ENCODE data around the gene TMEM116. TPM values are rescaled to one million over a fixed set of nuclear protein-coding genes. Genes with fewer than 3 reads are reported as not detected.

TMEM116 gene
- total RNA-seq, 1 donor from 2014 or later = 9.9 TPM

DNA sequence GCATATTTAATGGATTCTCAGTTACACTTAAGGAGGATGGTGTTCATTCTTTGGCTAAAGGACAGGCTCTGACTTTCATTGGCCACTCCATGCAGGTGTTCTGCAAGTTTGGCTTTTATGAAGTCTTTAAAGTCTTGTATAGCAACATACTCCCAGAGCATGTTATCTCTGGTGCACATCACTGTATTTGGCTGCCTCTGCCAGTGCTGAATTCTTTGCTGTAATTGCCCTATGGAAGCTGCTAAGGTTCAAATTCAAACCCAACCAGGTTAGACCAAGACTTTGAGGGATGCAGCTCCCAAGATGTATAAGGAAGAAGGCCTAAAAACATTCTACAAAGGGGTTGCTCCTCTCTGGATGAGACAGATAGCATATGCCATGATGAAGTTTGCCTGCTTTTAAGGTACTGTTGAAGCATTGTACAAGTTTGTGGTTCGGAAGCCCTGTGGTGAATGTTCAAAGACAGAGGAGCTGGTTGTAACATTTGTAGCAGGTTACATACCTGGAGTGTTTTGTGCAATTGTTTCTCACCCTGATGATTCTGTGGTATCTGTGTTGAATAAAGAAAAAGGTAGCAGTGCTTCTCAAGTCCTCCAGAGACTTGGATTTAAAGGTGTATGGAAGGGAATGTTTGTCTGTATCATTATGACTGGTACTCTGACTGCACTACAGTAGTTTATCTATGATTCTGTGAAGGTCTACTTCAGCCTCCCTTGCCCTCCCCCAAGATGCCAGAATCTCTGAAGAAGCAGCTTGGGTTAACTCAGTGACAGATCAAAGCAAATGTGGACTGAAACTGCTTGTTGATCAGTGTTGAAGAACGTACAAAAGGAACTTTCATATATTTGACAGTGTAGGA, 19.4 kb downstream of the TMEM116 start:
- TF ChIP-seq, protein P1, sequence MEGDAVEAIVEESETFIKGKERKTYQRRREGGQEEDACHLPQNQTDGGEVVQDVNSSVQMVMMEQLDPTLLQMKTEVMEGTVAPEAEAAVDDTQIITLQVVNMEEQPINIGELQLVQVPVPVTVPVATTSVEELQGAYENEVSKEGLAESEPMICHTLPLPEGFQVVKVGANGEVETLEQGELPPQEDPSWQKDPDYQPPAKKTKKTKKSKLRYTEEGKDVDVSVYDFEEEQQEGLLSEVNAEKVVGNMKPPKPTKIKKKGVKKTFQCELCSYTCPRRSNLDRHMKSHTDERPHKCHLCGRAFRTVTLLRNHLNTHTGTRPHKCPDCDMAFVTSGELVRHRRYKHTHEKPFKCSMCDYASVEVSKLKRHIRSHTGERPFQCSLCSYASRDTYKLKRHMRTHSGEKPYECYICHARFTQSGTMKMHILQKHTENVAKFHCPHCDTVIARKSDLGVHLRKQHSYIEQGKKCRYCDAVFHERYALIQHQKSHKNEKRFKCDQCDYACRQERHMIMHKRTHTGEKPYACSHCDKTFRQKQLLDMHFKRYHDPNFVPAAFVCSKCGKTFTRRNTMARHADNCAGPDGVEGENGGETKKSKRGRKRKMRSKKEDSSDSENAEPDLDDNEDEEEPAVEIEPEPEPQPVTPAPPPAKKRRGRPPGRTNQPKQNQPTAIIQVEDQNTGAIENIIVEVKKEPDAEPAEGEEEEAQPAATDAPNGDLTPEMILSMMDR (IDR thresholded peaks at IDR 0.05) = no peak

DNA sequence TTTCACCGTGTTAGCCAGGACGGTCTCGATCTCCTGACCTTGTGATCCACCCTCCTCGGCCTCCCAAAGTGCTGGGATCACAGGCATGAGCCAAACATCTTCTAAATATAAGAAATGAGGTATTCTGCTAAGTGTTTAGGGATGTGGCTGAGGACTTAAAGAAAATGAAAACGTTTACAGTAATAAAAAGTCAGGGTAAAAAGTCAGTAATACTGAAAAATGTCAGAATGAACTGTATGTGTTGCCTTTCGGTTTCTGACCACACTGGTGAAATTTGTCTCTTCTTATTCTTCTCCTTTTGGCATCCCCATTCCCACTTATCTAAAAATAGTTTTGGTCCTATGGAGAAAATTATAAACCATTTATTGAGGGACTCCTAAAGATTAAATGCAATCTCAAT, 20.5 kb downstream of the TMEM116 start:
- no peak overlapping the region for H3K4me3 Mint-ChIP-seq (ENCODE audit: unreplicated experiment)
- no peaks in the 10 kb centered on the region for H3K4me1 Mint-ChIP-seq (ENCODE audit: unreplicated experiment)
- no peak overlapping the region for H3K27ac Mint-ChIP-seq (ENCODE audit: unreplicated experiment)
- H3K36me3 Mint-ChIP-seq (ENCODE audit: unreplicated experiment) = peaks cover 7% of the 10 kb centered on the region
- no peak for DNase-seq (ENCODE audit: extremely low spot score, unreplicated experiment)
- no peaks in the 10 kb centered on the region for H3K9me3 Mint-ChIP-seq (ENCODE audit: unreplicated experiment)
- no peaks in the 10 kb centered on the region for H3K27me3 Mint-ChIP-seq (ENCODE audit: unreplicated experiment)
- TF ChIP-seq, protein P1 (IDR thresholded peaks at IDR 0.05) = no peak

More for the DNA sequence above, 19.4 kb downstream of the TMEM116 start:
- DNase-seq (ENCODE audit: extremely low spot score, unreplicated experiment) = no peak
- Mint-ChIP-seq H3K4me3 (ENCODE audit: unreplicated experiment) (no peak overlapping the region), H3K4me1 (ENCODE audit: unreplicated experiment) (no peaks in the 10 kb centered on the region), H3K27ac (ENCODE audit: unreplicated experiment) (no peak overlapping the region), H3K9me3 (ENCODE audit: unreplicated experiment) (no peaks in the 10 kb centered on the region), H3K36me3 (ENCODE audit: unreplicated experiment) (peaks cover 7% of the 10 kb centered on the region), H3K27me3 (ENCODE audit: unreplicated experiment) (no peaks in the 10 kb centered on the region)

DNA sequence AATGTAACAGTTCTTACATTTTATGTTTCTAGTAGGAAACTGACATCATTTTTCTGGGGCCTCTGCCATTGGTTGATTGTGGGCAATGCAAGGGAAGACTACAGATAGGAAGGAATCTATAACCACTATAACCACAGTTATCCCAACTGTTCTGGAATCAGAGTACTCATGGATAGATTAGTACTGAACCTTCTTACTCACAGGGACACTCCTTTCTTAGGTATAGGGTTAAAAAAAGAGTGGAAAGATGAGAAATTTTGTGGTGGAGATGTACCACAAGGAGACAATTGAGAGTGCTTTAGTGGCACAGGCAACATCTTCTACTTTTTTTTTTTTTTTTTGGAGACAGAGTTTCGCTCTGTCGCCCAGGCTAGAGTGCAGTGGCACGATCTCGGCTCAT, 21.0 kb downstream of the TMEM116 start:
- Mint-ChIP-seq H3K27me3 (ENCODE audit: unreplicated experiment) (no peaks in the 10 kb centered on the region), H3K36me3 (ENCODE audit: unreplicated experiment) (peaks cover 7% of the 10 kb centered on the region), H3K9me3 (ENCODE audit: unreplicated experiment) (no peaks in the 10 kb centered on the region), H3K27ac (ENCODE audit: unreplicated experiment) (no peak overlapping the region), H3K4me3 (ENCODE audit: unreplicated experiment) (no peak overlapping the region), H3K4me1 (ENCODE audit: unreplicated experiment) (no peaks in the 10 kb centered on the region)
- TF ChIP-seq, protein P1 (IDR thresholded peaks at IDR 0.05) = no peak
- DNase-seq (ENCODE audit: extremely low spot score, unreplicated experiment) = no peak

DNA sequence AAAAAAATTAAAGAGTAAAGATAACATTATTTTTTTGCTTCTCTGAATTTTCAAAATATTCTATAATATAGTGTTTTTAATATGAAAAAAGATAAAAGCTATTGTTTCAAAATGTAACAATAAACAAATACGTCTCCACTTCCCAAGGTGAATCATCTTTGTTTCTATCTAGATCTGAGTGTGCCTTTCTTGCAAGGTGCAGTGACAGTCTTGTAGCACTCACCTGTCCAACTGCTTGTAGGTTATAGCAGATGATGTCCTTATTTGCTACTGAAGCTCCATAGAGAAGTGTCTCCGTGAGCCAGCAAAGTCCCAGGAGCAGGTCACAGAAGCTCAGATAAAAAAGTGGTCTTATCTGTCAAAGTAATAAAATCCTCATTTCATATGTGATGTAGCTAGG, 21.4 kb downstream of the TMEM116 start:
- Mint-ChIP-seq H3K4me3 (ENCODE audit: unreplicated experiment) (no peak overlapping the region), H3K4me1 (ENCODE audit: unreplicated experiment) (no peaks in the 10 kb centered on the region), H3K36me3 (ENCODE audit: unreplicated experiment) (peaks cover 7% of the 10 kb centered on the region), H3K27me3 (ENCODE audit: unreplicated experiment) (no peaks in the 10 kb centered on the region), H3K9me3 (ENCODE audit: unreplicated experiment) (no peaks in the 10 kb centered on the region), H3K27ac (ENCODE audit: unreplicated experiment) (no peak overlapping the region)
- no peak for DNase-seq (ENCODE audit: extremely low spot score, unreplicated experiment)
- TF ChIP-seq, protein P1 (IDR thresholded peaks at IDR 0.05) = no peak

DNA sequence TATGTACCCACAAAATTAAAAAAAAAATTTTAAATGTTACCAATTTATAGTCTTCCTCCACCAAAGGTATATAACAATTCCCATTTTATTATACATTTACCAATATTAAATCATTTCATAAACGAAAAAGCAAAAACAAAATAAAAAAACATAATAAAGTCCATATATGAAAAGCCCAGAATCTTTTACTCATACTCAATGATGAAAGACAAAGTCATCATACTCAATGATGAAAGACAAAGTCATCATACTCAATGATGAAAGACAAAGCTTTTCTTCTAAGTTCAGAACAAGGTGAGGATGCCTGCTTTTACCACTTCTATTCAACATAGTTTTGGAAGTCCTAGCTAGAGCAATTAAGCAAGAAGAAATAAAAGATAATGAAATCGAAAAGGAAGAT, 28.1 kb downstream of the TMEM116 start:
- no peak for DNase-seq (ENCODE audit: extremely low spot score, unreplicated experiment)
- H3K27ac Mint-ChIP-seq (ENCODE audit: unreplicated experiment) = no peak overlapping the region
- no peak overlapping the region for H3K4me3 Mint-ChIP-seq (ENCODE audit: unreplicated experiment)
- TF ChIP-seq, protein P1 (IDR thresholded peaks at IDR 0.05) = no peak
- peaks cover 8% of the 10 kb centered on the region for H3K4me1 Mint-ChIP-seq (ENCODE audit: unreplicated experiment)
- peaks cover 12% of the 10 kb centered on the region for H3K36me3 Mint-ChIP-seq (ENCODE audit: unreplicated experiment)
- no peaks in the 10 kb centered on the region for H3K9me3 Mint-ChIP-seq (ENCODE audit: unreplicated experiment)
- H3K27me3 Mint-ChIP-seq (ENCODE audit: unreplicated experiment) = no peaks in the 10 kb centered on the region
